HUES48 (cell line): ENCODE results near the gene LAPTM5.
"Not testable (repeated sequence)": the region's sequence is repeated elsewhere in the genome, so short reads cannot be mapped to it uniquely, and the experiment has no call there.

Source experiments
- H3K27ac ChIP-seq: one replicate; pipeline ENCODE4 v1.7.0; 2013; ENCODE audit warnings: low read depth, low read length, inconsistent platforms
- H3K27me3 ChIP-seq: 2 replicates; pipeline ENCODE4 v1.6.1; 2013; ENCODE audit warnings: mild to moderate bottlenecking, low read length; ENCODE audit not compliant: control insufficient read depth, insufficient read depth
- H3K36me3 ChIP-seq: 2 replicates; pipeline ENCODE4 v1.6.1; 2013; ENCODE audit warnings: low read length; ENCODE audit not compliant: control insufficient read depth, insufficient read depth
- H3K4me1 ChIP-seq: 2 replicates; pipeline ENCODE4 v1.6.1; 2013; ENCODE audit warnings: mild to moderate bottlenecking, low read length; ENCODE audit not compliant: control insufficient read depth, insufficient read depth
- H3K4me3 ChIP-seq: 2 replicates; pipeline ENCODE4 v1.5.1; 2013; ENCODE audit warnings: mild to moderate bottlenecking, low read depth, low read length
- H3K9ac ChIP-seq: 2 replicates; pipeline ENCODE4 v1.6.1; 2013; ENCODE audit warnings: mild to moderate bottlenecking, low read depth, low read length, moderate library complexity
- H3K9me3 ChIP-seq: 2 replicates; pipeline ENCODE4 v1.6.1; 2013; ENCODE audit warnings: low read length; ENCODE audit not compliant: control insufficient read depth, insufficient read depth

Gene LAPTM5

GRCh38 chr1:30766948-30767347, 9.4 kb upstream of the LAPTM5 start:
- H3K9ac ChIP-seq, H3K4me3 ChIP-seq, H3K27ac ChIP-seq, H3K9me3 ChIP-seq, H3K27me3 ChIP-seq, H3K36me3 ChIP-seq, H3K4me1 ChIP-seq: not testable (repeated sequence)

GRCh38 chr1:30765556-30766434, 8.2 kb upstream of the LAPTM5 start:
- no peaks in the 10 kb centered on the region for H3K36me3 ChIP-seq
- no peaks in the 10 kb centered on the region for H3K9me3 ChIP-seq
- H3K27me3 ChIP-seq: no peaks in the 10 kb centered on the region
- no peak overlapping the region for H3K27ac ChIP-seq
- H3K9ac ChIP-seq: no peak overlapping the region
- H3K4me1 ChIP-seq: no peaks in the 10 kb centered on the region
- H3K4me3 ChIP-seq: no peak overlapping the region

- Histone ChIP-seq H3K27ac (no peak overlapping the region), H3K9ac (no peak overlapping the region), H3K4me1 (0 out of 2 replicates have a peak, but pooled peaks cover 3% of the 10 kb centered on the region), H3K4me3 (no peak overlapping the region), H3K9me3 (no peaks in the 10 kb centered on the region), H3K27me3 (no peaks in the 10 kb centered on the region), H3K36me3 (no peaks in the 10 kb centered on the region)
Measured at GRCh38 chr1:30764939-30765555, 7.5 kb upstream of the LAPTM5 start.

DNA sequence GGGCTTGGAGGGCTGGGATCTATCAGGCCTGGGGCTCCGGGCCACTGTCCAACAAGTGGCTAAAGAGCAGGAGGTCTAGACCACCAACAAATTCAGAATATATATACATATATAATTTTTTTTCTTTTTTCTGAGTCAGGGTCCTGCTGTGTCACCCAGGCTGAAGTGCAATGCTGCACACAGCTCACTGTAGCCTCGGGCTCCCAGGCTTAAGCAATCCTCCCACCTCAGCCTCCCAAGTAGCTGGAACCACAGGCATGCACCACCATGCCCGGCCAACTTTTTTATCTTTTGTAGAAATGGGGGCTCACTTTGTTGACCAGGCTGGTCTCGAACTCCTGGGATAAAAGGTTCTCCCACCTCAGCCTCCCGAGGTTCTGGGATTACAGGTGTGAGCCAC, 6.8 kb upstream of the LAPTM5 start:
- peaks cover 9% of the 10 kb centered on the region for H3K4me1 ChIP-seq
- H3K27ac ChIP-seq: no peak overlapping the region
- H3K9ac ChIP-seq: no peak overlapping the region
- no peaks in the 10 kb centered on the region for H3K27me3 ChIP-seq
- no peak overlapping the region for H3K4me3 ChIP-seq
- no peaks in the 10 kb centered on the region for H3K9me3 ChIP-seq
- H3K36me3 ChIP-seq: no peaks in the 10 kb centered on the region

DNA sequence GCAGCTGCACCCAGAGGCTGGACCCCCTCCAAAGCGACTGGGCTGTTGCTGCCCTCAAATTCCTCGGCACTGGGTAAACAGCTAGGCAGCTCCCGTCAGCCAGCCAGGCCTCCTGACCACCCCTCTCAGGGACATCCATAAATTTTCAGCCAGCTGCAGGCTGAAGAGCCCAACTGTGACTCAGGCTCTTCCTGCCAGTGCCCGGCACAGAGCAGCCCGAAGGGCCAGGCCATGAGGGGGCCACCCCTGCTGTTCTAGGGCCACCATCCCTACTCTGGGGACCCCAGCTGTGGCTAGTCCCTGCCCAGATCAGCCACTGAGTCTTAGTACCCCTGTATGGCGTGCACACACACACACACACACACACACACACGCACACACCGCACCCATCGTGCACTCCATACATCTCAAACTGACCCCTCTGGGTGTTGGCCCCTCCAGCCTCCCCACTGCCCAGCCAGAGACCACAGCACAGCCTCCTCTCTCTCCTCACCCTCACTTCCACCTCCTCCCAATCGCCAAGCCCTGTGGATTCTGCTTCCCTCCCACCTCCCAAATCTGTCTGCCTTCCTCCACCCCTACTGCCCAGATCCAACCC, 6.2 kb upstream of the LAPTM5 start:
- H3K9ac ChIP-seq: no peak overlapping the region
- no peaks in the 10 kb centered on the region for H3K36me3 ChIP-seq
- H3K9me3 ChIP-seq: no peaks in the 10 kb centered on the region
- H3K27me3 ChIP-seq: no peaks in the 10 kb centered on the region
- no peak overlapping the region for H3K4me3 ChIP-seq
- no peak overlapping the region for H3K27ac ChIP-seq
- H3K4me1 ChIP-seq: peaks cover 9% of the 10 kb centered on the region

DNA sequence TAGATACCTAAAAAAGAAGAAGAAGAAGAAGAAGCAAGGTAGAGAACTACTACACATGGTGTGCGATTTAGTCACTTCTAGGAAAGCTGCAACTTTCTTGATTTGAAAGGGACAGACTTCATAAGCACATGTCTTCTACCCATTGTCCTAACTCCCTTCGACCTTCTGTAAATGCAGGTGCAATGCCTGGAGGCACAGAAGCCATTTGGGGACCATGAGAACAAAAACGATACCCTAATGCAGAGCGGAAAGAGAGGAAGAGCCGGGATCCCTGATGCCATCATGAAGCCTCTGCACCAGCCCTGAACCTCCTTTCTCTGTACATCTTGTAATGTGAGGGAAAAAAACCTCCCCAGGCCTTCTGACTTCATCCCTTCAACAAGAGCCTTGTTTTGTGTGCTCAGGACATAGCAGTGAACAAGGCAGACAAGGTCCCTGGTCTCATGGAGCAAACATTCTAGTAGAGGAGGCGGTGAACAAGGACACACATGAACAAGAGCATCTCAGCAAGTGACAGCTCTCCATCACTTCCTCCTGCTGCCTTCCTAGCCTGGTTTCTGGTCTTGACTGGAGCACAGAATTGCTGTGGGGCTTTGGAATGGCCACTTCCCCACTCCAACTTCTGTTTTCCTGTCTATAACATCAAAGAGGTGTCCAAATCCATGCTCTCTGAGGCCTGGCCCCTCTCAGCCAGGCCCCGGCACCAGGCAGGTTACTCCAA, 5.5 kb upstream of the LAPTM5 start:
- Histone ChIP-seq H3K4me1 (peaks cover 9% of the 10 kb centered on the region), H3K27me3 (no peaks in the 10 kb centered on the region), H3K9ac (no peak overlapping the region), H3K9me3 (no peaks in the 10 kb centered on the region), H3K36me3 (no peaks in the 10 kb centered on the region), H3K27ac (no peak overlapping the region), H3K4me3 (no peak overlapping the region)

DNA sequence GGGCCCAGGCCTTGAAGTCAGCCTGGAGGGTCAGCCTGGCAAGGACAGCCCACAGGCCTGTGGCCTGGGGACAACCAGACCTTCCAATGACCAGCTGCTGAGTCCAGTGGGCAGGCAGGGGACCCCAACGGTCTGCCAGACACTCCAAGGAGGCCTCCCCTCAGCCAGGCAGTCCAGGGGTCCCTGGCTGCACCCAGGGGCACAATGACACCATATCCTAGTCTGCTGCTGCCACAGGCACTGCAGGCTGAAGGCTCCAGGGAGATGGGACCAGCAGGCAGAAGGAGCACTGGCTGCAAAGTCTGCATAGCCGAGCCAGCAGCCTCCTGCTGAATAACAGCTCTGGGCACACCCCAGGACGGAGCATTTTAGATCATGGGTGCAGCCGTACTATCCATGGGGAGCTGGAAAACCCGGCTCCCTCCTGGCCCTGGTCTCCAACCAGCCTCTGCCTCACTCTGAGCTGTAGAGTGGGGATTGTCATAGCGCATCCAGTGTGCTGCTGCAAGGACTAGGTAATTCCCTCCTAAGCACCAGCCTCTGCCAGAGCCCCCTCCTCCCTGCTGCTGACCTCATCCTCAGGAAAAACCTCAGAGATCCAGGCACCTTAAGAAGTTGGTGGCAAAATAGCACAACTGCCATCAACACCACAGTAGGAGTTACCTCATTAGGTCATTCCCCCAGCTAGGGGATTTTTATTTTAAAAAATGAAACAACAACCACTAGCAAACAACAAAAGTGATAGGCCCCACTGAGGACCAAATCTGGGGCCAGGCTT, 4.8 kb upstream of the LAPTM5 start:
- Histone ChIP-seq H3K9ac (no peak overlapping the region), H3K4me1 (peaks cover 9% of the 10 kb centered on the region)

DNA sequence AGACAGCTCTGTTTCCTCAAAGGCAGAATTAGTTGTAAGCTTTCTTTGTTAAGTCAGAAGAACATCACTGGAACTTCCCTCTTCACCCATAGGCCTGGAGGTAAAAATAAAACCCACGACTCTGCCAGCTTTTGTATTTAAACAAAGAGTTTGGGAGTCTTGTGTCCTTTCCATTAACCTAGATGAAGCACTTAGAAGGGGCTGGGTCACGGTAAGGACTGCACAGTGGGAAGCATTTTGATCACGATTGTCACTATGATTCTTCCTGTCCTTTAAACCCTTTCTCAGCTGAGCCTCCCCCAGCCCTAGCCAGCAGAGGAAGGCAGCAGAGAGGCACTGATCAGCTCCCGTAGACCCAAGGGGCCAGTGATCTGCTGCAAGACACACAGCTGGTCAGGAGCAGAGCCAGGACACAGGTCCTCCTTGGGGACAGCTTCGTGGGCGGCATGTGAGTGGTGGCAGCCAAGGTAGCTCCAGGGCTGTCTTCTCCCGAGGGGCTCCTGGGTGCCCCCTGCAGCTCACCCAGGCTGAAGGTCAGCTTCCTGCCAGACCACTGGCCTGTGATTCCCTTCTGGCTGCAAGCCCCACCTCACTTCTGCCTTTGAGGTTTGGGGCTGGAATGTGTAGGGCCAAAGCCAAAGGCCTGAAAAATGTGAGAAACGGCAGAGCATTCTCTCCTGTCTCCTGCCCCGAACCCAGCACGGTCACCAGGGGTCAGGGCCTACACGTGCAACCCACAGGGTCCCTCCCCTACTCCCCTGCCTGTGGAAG, 4.0 kb upstream of the LAPTM5 start:
- H3K4me3 ChIP-seq: no peak overlapping the region
- H3K27ac ChIP-seq: no peak overlapping the region
- H3K27me3 ChIP-seq: no peaks in the 10 kb centered on the region
- no peak overlapping the region for H3K9ac ChIP-seq
- no peaks in the 10 kb centered on the region for H3K9me3 ChIP-seq
- H3K36me3 ChIP-seq: no peaks in the 10 kb centered on the region
- H3K4me1 ChIP-seq: peaks cover 9% of the 10 kb centered on the region

More for the DNA sequence above, 4.8 kb upstream of the LAPTM5 start:
- H3K9me3 ChIP-seq: no peaks in the 10 kb centered on the region
- H3K36me3 ChIP-seq: no peaks in the 10 kb centered on the region
- no peak overlapping the region for H3K4me3 ChIP-seq
- no peaks in the 10 kb centered on the region for H3K27me3 ChIP-seq
- H3K27ac ChIP-seq: no peak overlapping the region

DNA sequence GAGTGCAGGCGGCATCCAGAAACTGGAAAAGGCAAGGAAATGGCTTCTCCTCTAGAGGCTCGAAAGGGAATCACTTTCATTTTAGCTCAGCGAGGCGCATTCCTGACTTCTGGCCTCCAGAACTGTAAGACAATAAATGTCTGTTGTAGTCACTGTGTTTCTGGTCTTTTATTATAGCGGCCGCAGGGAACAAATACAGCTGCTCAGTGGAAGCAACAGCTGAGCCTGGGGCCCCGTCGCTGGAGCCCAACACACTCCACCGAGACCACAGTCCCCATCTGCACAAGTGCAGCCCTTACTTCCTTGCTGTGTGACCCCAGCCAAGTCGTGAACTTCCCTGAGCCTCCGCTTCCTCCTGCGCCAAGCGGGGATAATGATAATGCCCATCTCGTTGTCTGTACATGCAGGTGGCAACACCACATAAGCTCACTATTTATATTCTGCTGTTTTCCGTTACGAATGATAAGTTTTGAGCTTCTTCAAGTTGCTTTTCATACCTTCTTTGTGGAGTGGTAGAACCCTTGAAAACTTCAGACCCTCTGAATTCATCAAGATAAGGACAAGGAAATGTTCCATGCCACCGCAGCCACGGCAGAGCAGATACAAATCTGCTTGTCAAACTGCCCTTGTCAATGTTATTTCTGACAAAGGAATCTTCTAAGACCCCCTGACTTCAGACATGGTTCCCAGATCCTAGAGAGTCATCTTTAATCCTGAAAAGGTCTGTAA, 3.2 kb upstream of the LAPTM5 start:
- H3K9ac ChIP-seq: no peak overlapping the region
- no peak overlapping the region for H3K27ac ChIP-seq
- H3K4me1 ChIP-seq: peaks cover 9% of the 10 kb centered on the region
- no peaks in the 10 kb centered on the region for H3K9me3 ChIP-seq
- H3K4me3 ChIP-seq: no peak overlapping the region
- H3K36me3 ChIP-seq: no peaks in the 10 kb centered on the region
- no peaks in the 10 kb centered on the region for H3K27me3 ChIP-seq
